ENCODE results near the gene GEMIN4. TPM values are rescaled to one million over a fixed set of nuclear protein-coding genes. Genes with fewer than 3 reads are reported as not detected.

GEMIN4 gene
- total and polyA plus RNA-seq, 2 of the 4 experiments (the other 2 are of a cell fraction): 16.5 to 20.4 TPM

DNA sequence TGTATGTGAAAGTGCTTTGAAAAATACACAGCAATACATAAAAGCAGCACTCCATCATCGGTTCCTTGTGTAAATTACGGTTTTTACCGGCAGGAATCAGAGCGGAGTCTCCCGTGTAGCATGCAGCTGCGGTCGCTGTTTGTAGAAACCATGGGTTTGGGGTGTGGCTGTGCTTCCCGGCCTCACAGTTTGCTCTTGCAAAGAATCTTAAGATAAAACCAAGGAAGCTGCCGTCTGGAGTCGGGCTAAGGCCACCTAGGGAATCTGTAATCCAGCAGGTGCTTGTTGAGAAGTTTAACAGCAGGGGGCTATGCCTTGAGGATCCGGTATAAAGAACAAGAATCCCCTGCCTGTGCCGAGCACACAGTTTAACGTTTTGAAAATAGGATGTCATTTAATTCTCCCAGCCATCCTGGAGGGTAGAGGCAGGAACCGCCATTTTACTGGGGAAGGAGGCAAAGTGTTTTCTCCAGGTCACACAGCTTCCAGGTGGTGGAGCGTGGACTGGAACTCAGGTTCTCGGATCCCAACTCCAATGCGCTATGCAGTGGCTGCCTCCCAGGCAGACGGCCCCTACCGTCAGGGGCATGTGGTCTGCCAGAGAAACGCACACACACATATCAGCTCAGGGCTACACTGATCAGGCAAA is 25.7 kb downstream of the GEMIN4 start:
- 87% methylated on average over 6 of the region's 20 CpGs; no CpG with 5 or more reads in 1 of the 2 experiments for WGBS, 2 experiments (ENCODE audit: extremely low coverage in 2 of 2, insufficient read length in 1 of 2)
- H3K79me1 ChIP-seq (ENCODE audit: low read depth in 1 of 2, low read length in 2 of 2): peaks cover 5 to 29% of the 10 kb centered on the region in 2 experiments; a peak in 3 of 4 replicates
- ChIA-PET CTCF (no interaction called here), POLR2A (ENCODE audit: unreplicated experiment) (interaction anchor here (0.6 kb wide), 1 partner anchor 255 kb away, joined by 3 read pairs; no protein-coding TSS in a partner anchor)
- no peak for DNase-seq
- no peak overlapping the region for H2AK5ac ChIP-seq (ENCODE audit: low read depth, low read length)
- H3K4me3 ChIP-seq (ENCODE audit: insufficient read depth, low read depth, low read length): no peak overlapping the region
- peaks cover 7% of the 10 kb centered on the region for H3K4me1 ChIP-seq (ENCODE audit: control insufficient read depth, insufficient read depth, low read length)
- H3K9ac ChIP-seq (ENCODE audit: low read depth, low read length): no peak overlapping the region
- ATAC-seq (ENCODE audit: low read depth): no peak
- H2BK5ac ChIP-seq (ENCODE audit: low read depth, low read length, poor library complexity, severe bottlenecking): no peak overlapping the region
- H4K8ac ChIP-seq (ENCODE audit: low read depth in 2 of 2, low read length in 2 of 2): no peak overlapping the region
- no peaks in the 10 kb centered on the region for H3K9me3 ChIP-seq (ENCODE audit: control insufficient read depth, insufficient read depth, low read length)
- no peak overlapping the region for H3K4me2 ChIP-seq (ENCODE audit: low read depth, low read length)
- H2AK9ac ChIP-seq (replicated peaks; ENCODE audit: low read depth, low read length, poor library complexity): no peak overlapping the region
- H2BK120ac ChIP-seq (ENCODE audit: low read depth, low read length): no peak overlapping the region
- H3K9me1 ChIP-seq (ENCODE audit: insufficient read depth, low read length): peaks cover 9% of the 10 kb centered on the region
- no peaks in the 10 kb centered on the region for H3K27me3 ChIP-seq (ENCODE audit: control insufficient read depth, insufficient read depth, low read length)
- H3K4ac ChIP-seq (ENCODE audit: low read depth, low read length): no peak overlapping the region
- H2AFZ ChIP-seq (replicated peaks; ENCODE audit: low read length, poor library complexity): no peak overlapping the region
- H3K27ac ChIP-seq (ENCODE audit: insufficient read depth, low read length): no peak overlapping the region
- H3K14ac ChIP-seq (replicated peaks; ENCODE audit: low read depth, low read length): no peak overlapping the region
- H3K23ac ChIP-seq (ENCODE audit: low read depth, low read length): no peak overlapping the region
- no peak overlapping the region for H4K5ac ChIP-seq (ENCODE audit: low read depth, low read length)
- in situ Hi-C loops (cut with MboI; ENCODE audit: low sequenced_read_pairs): no loop called here
- H4K91ac ChIP-seq (ENCODE audit: insufficient read depth, low read depth, low read length): no peak overlapping the region
- intact Hi-C loops (cut with micrococcal nuclease): no loop called here
- BruUV-seq (replicated peaks): no TSS peak
- no peak overlapping the region for H2BK15ac ChIP-seq (ENCODE audit: low read depth, low read length)
- no peak overlapping the region for H3K18ac ChIP-seq (ENCODE audit: low read depth, low read length)
- H3K36me3 ChIP-seq (ENCODE audit: control insufficient read depth, insufficient read depth, low read length): no peaks in the 10 kb centered on the region
- H2BK20ac ChIP-seq (ENCODE audit: low read depth, low read length): no peak overlapping the region
- dilution Hi-C loops (cut with HindIII; ENCODE audit: low sequenced_read_pairs, unreplicated experiment): no loop called here
- TF ChIP-seq RCOR1 (IDR thresholded peaks at IDR 0.05; ENCODE audit: insufficient replicate concordance, low read length) (no peak), RFX5 (IDR thresholded peaks at IDR 0.05; ENCODE audit: low read depth, low read length) (no peak), FOS (IDR thresholded peaks at IDR 0.05; ENCODE audit: low read depth, low read length) (no peak)
- no peak overlapping the region for H3K56ac ChIP-seq (ENCODE audit: extremely low read depth, insufficient read depth, low read length)
- H4K20me1 ChIP-seq (ENCODE audit: insufficient read depth, low read length): peaks cover 4% of the 10 kb centered on the region; the same call in 1 of the 2 replicates

All from IMR-90 (cell line).